H9 (cell line): ENCODE measurements around the gene TBC1D5. TPM values are rescaled to one million over a fixed set of nuclear protein-coding genes. Genes with fewer than 3 reads are reported as not detected.

Experiments
- DNase-seq: peaks from one replicate; pipeline ENCODE4 v3.0.0-alpha.2; 2017
- H2AFZ ChIP-seq: one replicate; pipeline ENCODE4 v1.6.1; 2013; ENCODE audit warnings: mild to moderate bottlenecking, low read length, control low read depth, moderate library complexity
- H2AK5ac ChIP-seq: 2 replicates; pipeline ENCODE4 v1.6.1; 2013; ENCODE audit warnings: low read length, control low read depth, mixed read lengths; ENCODE audit not compliant: insufficient read length
- H2BK120ac ChIP-seq: one replicate; pipeline ENCODE4 v1.6.1; 2013; ENCODE audit warnings: low read depth, mild to moderate bottlenecking, low read length, control low read depth, inconsistent platforms; ENCODE audit not compliant: poor library complexity, severe bottlenecking
- H2BK12ac ChIP-seq: 2 replicates; pipeline ENCODE4 v1.6.1; 2013; ENCODE audit warnings: low read length, control low read depth, mixed read lengths, low read depth; ENCODE audit not compliant: insufficient read length
- H2BK15ac ChIP-seq: 2 replicates; pipeline ENCODE4 v1.6.1; 2013; ENCODE audit warnings: low read depth, low read length, control low read depth
- H2BK20ac ChIP-seq: one replicate; pipeline ENCODE4 v1.6.1; 2013; ENCODE audit warnings: low read depth, mild to moderate bottlenecking, low read length, control low read depth, inconsistent platforms; ENCODE audit not compliant: poor library complexity, severe bottlenecking
- H2BK5ac ChIP-seq: 2 replicates; pipeline ENCODE4 v1.6.1; 2013; ENCODE audit warnings: low read length, control low read depth, mixed read lengths; ENCODE audit not compliant: insufficient read length
- H3K14ac ChIP-seq: 2 replicates; pipeline ENCODE4 v1.6.1; 2013; ENCODE audit warnings: low read length, control low read depth; ENCODE audit not compliant: insufficient read depth
- H3K18ac ChIP-seq: 2 replicates; pipeline ENCODE4 v1.6.1; 2013; ENCODE audit warnings: low read depth, mild to moderate bottlenecking, mixed read lengths, low read length, control low read depth; ENCODE audit not compliant: insufficient read length
- H3K23ac ChIP-seq: 2 replicates; pipeline ENCODE4 v1.6.1; 2013; ENCODE audit warnings: low read length, control low read depth, mixed read lengths, low read depth; ENCODE audit not compliant: insufficient read length
- H3K23me2 ChIP-seq: 2 replicates; pipeline ENCODE4 v1.6.1; 2013; ENCODE audit warnings: low read depth, mild to moderate bottlenecking, mixed read lengths, low read length, control low read depth; ENCODE audit not compliant: insufficient read length, poor library complexity, severe bottlenecking
- H3K27ac ChIP-seq: 2 replicates; pipeline ENCODE4 v1.5.1; 2013; ENCODE audit warnings: low read length, control low read depth, mixed read lengths, low read depth; ENCODE audit not compliant: insufficient read length
- H3K27me3 ChIP-seq: 2 replicates; pipeline ENCODE4 v1.6.1; 2013; ENCODE audit warnings: low read length, control low read depth, inconsistent platforms; ENCODE audit not compliant: insufficient read depth
- H3K4ac ChIP-seq: 2 replicates; pipeline ENCODE4 v1.6.1; 2013; ENCODE audit warnings: low read depth, mild to moderate bottlenecking, control low read depth, inconsistent platforms, low read length, moderate library complexity
- H3K4me1 ChIP-seq: 2 replicates; pipeline ENCODE4 v1.6.1; 2013; ENCODE audit warnings: low read length, control low read depth, inconsistent platforms; ENCODE audit not compliant: insufficient read depth
- H3K4me2 ChIP-seq: 2 replicates; pipeline ENCODE4 v1.6.1; 2013; ENCODE audit warnings: low read length, control low read depth, mixed read lengths; ENCODE audit not compliant: insufficient read length, insufficient read depth
- H3K56ac ChIP-seq: 2 replicates; pipeline ENCODE4 v1.6.1; 2013; ENCODE audit warnings: low read depth, mild to moderate bottlenecking, mixed read lengths, low read length, control low read depth; ENCODE audit not compliant: insufficient read length
- H3K79me1 ChIP-seq: 2 replicates; pipeline ENCODE4 v1.6.1; 2013; ENCODE audit warnings: low read depth, mild to moderate bottlenecking, moderate library complexity, low read length, control low read depth, inconsistent platforms; ENCODE audit not compliant: insufficient read depth, poor library complexity, severe bottlenecking
- H3K79me2 ChIP-seq: 2 replicates; pipeline ENCODE4 v1.6.1; 2013; ENCODE audit warnings: low read length, control low read depth, inconsistent platforms; ENCODE audit not compliant: insufficient read depth
- H3K9ac ChIP-seq: 2 replicates; pipeline ENCODE4 v1.6.1; 2013; ENCODE audit warnings: low read length, control low read depth, mixed read lengths; ENCODE audit not compliant: insufficient read length; ENCODE audit errors: extremely low read depth
- H3K9me3 ChIP-seq: one replicate; pipeline ENCODE4 v1.6.1; 2013; ENCODE audit warnings: low read depth, low read length, inconsistent platforms; ENCODE audit not compliant: control insufficient read depth
- H3T11ph ChIP-seq: one replicate; pipeline ENCODE4 v1.6.1; 2013; ENCODE audit warnings: mild to moderate bottlenecking, low read length, control low read depth, inconsistent platforms
- H4K20me1 ChIP-seq: one replicate; pipeline ENCODE4 v1.6.1; 2013; ENCODE audit not compliant: control insufficient read depth, insufficient read length, insufficient read depth
- H4K5ac ChIP-seq: 2 replicates; pipeline ENCODE4 v1.6.1; 2013; ENCODE audit warnings: low read depth, mild to moderate bottlenecking, mixed read lengths, low read length, control low read depth; ENCODE audit not compliant: insufficient read length
- H4K8ac ChIP-seq: replicated peaks from 2 replicates; pipeline ENCODE4 v1.6.1; 2013; ENCODE audit warnings: low read length, control low read depth, mixed read lengths, low read depth; ENCODE audit not compliant: insufficient read length
- H4K91ac ChIP-seq: 2 replicates; pipeline ENCODE4 v1.6.1; 2013; ENCODE audit warnings: low read depth, mild to moderate bottlenecking, moderate library complexity, mixed read lengths, low read length, control low read depth; ENCODE audit not compliant: insufficient read length
- H3K27ac Mint-ChIP-seq, 3 experiments: 2 replicates in 2 of 3; 3 replicates in 1 of 3; pipeline ENCODE4 v1.8.0; 2020 to 2021; ENCODE audit warnings: mixed read lengths in 3 of 3, mild to moderate bottlenecking in 1 of 3, moderate library complexity in 1 of 3
- H3K27me3 Mint-ChIP-seq: 2 replicates; pipeline ENCODE4 v1.8.0; 2021; ENCODE audit warnings: low read depth, mild to moderate bottlenecking, moderate library complexity, mixed read lengths
- H3K36me3 Mint-ChIP-seq, 3 experiments: 2 replicates in 2 of 3; 3 replicates in 1 of 3; pipeline ENCODE4 v1.8.0; 2020 to 2021; ENCODE audit warnings: low read depth in 3 of 3, mixed read lengths in 3 of 3; ENCODE audit not compliant: insufficient read depth in 1 of 3
- H3K4me1 Mint-ChIP-seq, 2 experiments: 2 replicates each; pipeline ENCODE4 v1.8.0; 2020; ENCODE audit warnings: mixed read lengths in 2 of 2
- H3K4me3 Mint-ChIP-seq, 2 experiments: 2 replicates in 1 of 2; 3 replicates in 1 of 2; pipeline ENCODE4 v1.8.0; 2020 to 2021; ENCODE audit warnings: mild to moderate bottlenecking in 2 of 2, mixed read lengths in 2 of 2, moderate library complexity in 1 of 2
- H3K9me3 Mint-ChIP-seq, 2 experiments: 2 replicates in 1 of 2; 3 replicates in 1 of 2; pipeline ENCODE4 v1.8.0; 2020; ENCODE audit warnings: mild to moderate bottlenecking in 2 of 2, mixed read lengths in 2 of 2, moderate library complexity in 1 of 2
- CTCF ChIP-seq: fragments of 200-600 bp; sonication (generic); conservative IDR thresholded peaks from 3 replicates; pipeline ENCODE4 v1.8.0; 2021; ENCODE audit warnings: antibody characterized with exemption, mild to moderate bottlenecking
- total RNA-seq: library from RNA; stranded (reverse); gene quantifications from 2 replicates; pipeline ENCODE4 v1.2.1, GENCODE V29; 2021

Gene TBC1D5
- total RNA-seq, 1 experiment from 2014 or later: 25.0 TPM

GRCh38 chr3:17514597-17514996 is 227.8 kb downstream of the TBC1D5 start:
- no peak overlapping the region for H3K23ac ChIP-seq

More at GRCh38 chr3:17514597-17514996, 227.8 kb downstream of the TBC1D5 start:
- no peaks in the 10 kb centered on the region for H3K23me2 ChIP-seq
- H3K18ac ChIP-seq: no peak overlapping the region
- no peak overlapping the region for H2BK20ac ChIP-seq
- no peak overlapping the region for H2AK5ac ChIP-seq
- Mint-ChIP-seq H3K4me1 (peaks cover 13 to 16% of the 10 kb centered on the region in 2 experiments), H3K9me3 (no peaks in the 10 kb centered on the region), H3K27me3 (no peaks in the 10 kb centered on the region), H3K4me3 (no peak overlapping the region), H3K36me3 (no peaks in the 10 kb centered on the region), H3K27ac (no peak overlapping the region)
- no peaks in the 10 kb centered on the region for H4K20me1 ChIP-seq
- H3K56ac ChIP-seq: no peak overlapping the region
- H4K91ac ChIP-seq: no peak overlapping the region
- H4K5ac ChIP-seq: no peak overlapping the region
- no peak overlapping the region for H2BK15ac ChIP-seq
- H3K27me3 ChIP-seq: no peaks in the 10 kb centered on the region
- no peak for DNase-seq
- no peaks in the 10 kb centered on the region for H3K79me1 ChIP-seq
- no peak overlapping the region for H3K4me2 ChIP-seq
- no peak overlapping the region for H2AFZ ChIP-seq
- H3K4ac ChIP-seq: no peak overlapping the region
- no peak for TF ChIP-seq CTCF
- H3K9ac ChIP-seq: no peak overlapping the region
- H3K79me2 ChIP-seq: no peaks in the 10 kb centered on the region
- H3K9me3 ChIP-seq: no peaks in the 10 kb centered on the region
- no peak overlapping the region for H3K27ac ChIP-seq
- H3K14ac ChIP-seq: no peak overlapping the region
- no peaks in the 10 kb centered on the region for H3K4me1 ChIP-seq
- no peak overlapping the region for H2BK5ac ChIP-seq
- H2BK12ac ChIP-seq: no peak overlapping the region
- H2BK120ac ChIP-seq: no peak overlapping the region
- no peak overlapping the region for H4K8ac ChIP-seq
- no peak overlapping the region for H3T11ph ChIP-seq
